Heart left ventricle (tissue), 13 donors: Measurements from ENCODE around the gene RNF141.

Source experiments
- CTCF ChIP-seq, 12 donors: fragments of 200-600 bp; sonication (generic) in 4 of 12; IDR thresholded peaks; one replicate each; pipeline versions ENCODE4 v1.5.0 to v1.8.0; 2018 to 2022; ENCODE audit warnings: antibody characterized with exemption in 12 of 12, mild to moderate bottlenecking in 5 of 12
- POLR2A ChIP-seq, 2 donors: fragments of 450-650 bp; IDR thresholded peaks; one replicate each; pipeline ENCODE4 v1.6.1; 2017; ENCODE audit warnings: antibody characterized with exemption in 2 of 2, mild to moderate bottlenecking in 2 of 2, moderate library complexity in 2 of 2
- donor health status: ischemic (EF 13 %, LVEDD 7.1; RV severe dilation, severe dysfunction).
- donor health status: DM: no; HTN: yes; CAD: no.
- donor health status: DM: no; HTN: no; CAD: no.
- donor health status: ischemic (EF 25% LVEDD 6.9; RV normal size, moderate dysfunction).
- donor health status: ischemic (EF 25% LVEDD 5.7; RV mildly dilated, moderate dysfunction).
- donor health status: ischemic (EF 35%, LVEDD 5.7; RV mildly dilated, moderate dysfunction).
- donor health status: nonischemic (EF 11% LVEDD 7.7; RV severe dilation, severe dysfunction).
- donor health status: DM: yes; HTN: yes; CAD: no.
- donor health status: PGD.
- donor health status: ischemic (EF 29% LVEDD 5.4; RV normal size, mild dysfunction).
- donor health status: nonischemic (EF 23%, LVEDD 6.1; RV moderate dilation, normal function).

GRCh38 chr11:10542776-10543175 lies 1.8 kb upstream of the RNF141 start:
- TF ChIP-seq CTCF (IDR thresholded peaks at IDR 0.05), result no peak
- TF ChIP-seq POLR2A (IDR thresholded peaks at IDR 0.05), result no peak
